DOHH2 (cell line): ENCODE measurements around the gene CPN2.

Experiments used
- CTCF ChIP-seq: fragments of 200-600 bp; sonication (generic); IDR thresholded peaks from one replicate; pipeline ENCODE4 v1.5.1; 2014; ENCODE audit warnings: antibody characterized with exemption, mild to moderate bottlenecking, low read depth, low read length; ENCODE audit not compliant: poor library complexity, severe bottlenecking
- EZH2phosphoT487 ChIP-seq: fragments of 200-600 bp; sonication (generic); IDR thresholded peaks from 2 replicates; pipeline ENCODE4 v1.6.1; 2017; ENCODE audit warnings: borderline replicate concordance, mild to moderate bottlenecking, antibody characterized with exemption, low read length, moderate library complexity, mixed read lengths

- TF ChIP-seq CTCF (no peak), EZH2phosphoT487 (no peak)
Measured at GRCh38 chr3:194351080-194351672, at the start of gene CPN2.
